GM12874 (cell line): Measurements from ENCODE around the gene UQCRFS1.

Experiments used
- TF ChIP-seq, protein P1 (sequence below): IDR thresholded peaks from 2 replicates; pipeline ENCODE4 v1.5.1; 2011; ENCODE audit warnings: low read depth, mild to moderate bottlenecking, control low read depth, low read length, moderate library complexity; ENCODE audit not compliant: insufficient read depth

The UQCRFS1 gene

GRCh38 chr19:29212356-29212647 lies 649 bp downstream of the UQCRFS1 start:
- TF ChIP-seq, protein P1, sequence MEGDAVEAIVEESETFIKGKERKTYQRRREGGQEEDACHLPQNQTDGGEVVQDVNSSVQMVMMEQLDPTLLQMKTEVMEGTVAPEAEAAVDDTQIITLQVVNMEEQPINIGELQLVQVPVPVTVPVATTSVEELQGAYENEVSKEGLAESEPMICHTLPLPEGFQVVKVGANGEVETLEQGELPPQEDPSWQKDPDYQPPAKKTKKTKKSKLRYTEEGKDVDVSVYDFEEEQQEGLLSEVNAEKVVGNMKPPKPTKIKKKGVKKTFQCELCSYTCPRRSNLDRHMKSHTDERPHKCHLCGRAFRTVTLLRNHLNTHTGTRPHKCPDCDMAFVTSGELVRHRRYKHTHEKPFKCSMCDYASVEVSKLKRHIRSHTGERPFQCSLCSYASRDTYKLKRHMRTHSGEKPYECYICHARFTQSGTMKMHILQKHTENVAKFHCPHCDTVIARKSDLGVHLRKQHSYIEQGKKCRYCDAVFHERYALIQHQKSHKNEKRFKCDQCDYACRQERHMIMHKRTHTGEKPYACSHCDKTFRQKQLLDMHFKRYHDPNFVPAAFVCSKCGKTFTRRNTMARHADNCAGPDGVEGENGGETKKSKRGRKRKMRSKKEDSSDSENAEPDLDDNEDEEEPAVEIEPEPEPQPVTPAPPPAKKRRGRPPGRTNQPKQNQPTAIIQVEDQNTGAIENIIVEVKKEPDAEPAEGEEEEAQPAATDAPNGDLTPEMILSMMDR, result no peak

DNA sequence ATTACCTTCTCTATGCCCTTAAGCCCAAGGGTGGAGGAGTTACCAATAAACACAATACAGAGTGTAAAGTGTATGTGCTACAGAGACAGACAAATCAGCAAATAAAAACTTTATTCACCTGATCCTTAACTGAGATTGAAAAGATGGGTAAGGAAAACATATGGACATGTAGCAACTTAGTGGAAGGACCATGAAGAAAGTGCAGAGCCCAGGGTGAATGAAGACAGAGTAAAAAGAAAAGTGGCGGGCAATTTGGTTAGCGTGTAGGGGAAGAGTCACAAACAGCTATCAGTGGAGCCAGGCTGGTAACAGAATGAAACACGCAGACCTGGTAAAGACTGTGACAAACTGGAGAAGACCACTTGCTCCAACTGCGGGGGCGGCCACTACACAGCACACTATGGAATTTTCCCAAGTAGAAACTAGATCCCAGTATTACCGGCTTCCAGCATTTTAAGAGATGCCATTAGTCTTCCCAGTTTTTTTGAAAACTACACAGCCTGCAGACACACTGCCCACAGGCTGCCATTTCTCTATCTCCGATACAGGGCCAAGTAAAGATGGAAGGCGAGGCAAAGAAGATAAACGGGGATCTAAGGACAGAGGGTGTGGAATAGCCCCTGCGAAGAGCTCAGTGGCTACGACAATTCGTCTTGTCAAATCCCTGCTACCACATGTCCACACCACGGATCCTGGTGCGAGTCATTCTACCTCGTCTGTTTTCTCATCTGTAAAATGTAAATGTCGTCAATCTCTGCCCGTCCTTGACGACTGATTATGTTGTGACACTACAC lies 1.2 kb downstream of the UQCRFS1 start:
- TF ChIP-seq, protein P1, result no peak

GRCh38 chr19:29206453-29206852 lies 6.5 kb downstream of the UQCRFS1 start:
- TF ChIP-seq, protein P1, result no peak

DNA sequence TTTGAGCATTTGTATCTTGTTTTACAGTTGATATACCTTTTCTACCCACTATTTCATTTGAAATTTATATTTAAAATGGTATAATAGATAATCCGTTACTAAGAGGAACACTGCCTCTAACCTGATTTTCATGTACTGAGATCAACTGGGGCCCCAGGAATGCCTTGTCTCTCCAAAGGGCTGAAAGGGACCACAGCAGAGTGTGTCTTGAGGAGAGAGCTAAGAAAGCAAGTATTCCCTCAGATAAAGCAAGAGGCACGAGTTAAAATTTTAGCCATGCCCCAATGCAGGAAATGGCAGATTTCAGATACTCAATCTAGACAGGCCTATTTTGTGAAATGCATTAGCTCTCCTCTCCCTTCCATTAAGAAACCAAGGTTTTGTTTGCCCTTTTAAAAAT lies 10.7 kb downstream of the UQCRFS1 start:
- TF ChIP-seq, protein P1, result no peak

- TF ChIP-seq, protein P1, result no peak
Measured at GRCh38 chr19:29201855-29202254, 11.1 kb downstream of the UQCRFS1 start.

- TF ChIP-seq, protein P1, result no peak
Measured at GRCh38 chr19:29194658-29195057, 18.3 kb downstream of the UQCRFS1 start.

DNA sequence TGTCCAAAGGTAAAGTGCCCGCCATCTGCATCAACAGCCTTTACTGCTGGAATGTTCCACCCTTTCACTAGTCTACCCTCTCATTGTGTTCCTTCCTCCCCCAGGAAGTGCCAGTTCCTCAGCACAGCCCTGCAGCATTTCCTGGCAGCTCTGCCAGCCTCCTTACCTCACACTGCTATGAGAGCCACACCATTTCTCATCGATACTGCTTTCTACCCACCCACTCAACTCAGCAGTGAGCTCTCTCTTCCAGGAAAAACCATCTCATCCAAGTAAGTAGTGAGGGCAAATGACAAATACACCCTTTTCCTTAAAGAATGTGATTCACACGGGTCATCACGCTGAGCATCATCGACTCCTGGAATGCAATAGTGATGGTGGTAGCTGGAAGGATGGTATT lies 19.8 kb downstream of the UQCRFS1 start:
- TF ChIP-seq, protein P1, result no peak

DNA sequence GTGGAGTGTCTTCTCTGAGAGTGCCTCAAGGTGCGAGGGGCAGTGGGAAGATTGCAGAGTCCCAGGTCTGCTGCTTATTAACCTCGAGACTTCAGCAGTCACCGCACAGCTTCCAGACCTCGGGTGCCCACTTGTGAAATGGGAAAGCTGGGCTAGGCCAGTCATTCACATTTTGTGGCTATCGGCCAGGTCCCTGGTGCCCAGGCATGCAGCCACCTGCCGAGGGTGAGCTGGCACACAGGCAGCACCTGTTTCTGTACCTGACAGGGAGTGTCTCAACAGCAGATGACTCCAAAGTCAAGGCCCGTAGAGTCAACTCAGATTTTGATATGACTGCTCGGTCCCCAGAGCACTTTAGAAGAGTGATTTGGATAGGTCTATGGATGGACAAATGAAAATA lies 21.9 kb downstream of the UQCRFS1 start:
- TF ChIP-seq, protein P1, result no peak
